ENCODE data around the gene CAGE1.

CAGE1 gene

DNA sequence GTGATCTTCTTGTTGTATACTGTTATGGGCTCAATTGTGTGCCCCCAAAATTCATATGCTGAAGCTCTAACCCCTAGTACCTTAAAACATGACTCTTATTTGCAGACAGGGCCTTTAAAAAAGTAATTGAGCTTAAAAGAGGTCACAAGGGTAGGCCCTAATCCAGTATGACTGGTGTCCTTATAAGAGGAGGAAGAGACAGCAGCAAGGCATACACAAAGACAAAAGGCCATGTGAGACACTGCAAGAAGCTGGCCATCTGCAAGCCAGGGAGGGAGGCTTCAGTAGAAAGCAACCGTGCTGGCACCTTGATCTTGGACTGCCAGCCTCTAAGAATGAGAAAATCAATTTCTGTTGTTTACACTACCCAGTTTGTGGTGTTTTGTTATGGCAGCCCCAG is 8.4 kb downstream of the CAGE1 start:
- TF ChIP-seq, protein P1, sequence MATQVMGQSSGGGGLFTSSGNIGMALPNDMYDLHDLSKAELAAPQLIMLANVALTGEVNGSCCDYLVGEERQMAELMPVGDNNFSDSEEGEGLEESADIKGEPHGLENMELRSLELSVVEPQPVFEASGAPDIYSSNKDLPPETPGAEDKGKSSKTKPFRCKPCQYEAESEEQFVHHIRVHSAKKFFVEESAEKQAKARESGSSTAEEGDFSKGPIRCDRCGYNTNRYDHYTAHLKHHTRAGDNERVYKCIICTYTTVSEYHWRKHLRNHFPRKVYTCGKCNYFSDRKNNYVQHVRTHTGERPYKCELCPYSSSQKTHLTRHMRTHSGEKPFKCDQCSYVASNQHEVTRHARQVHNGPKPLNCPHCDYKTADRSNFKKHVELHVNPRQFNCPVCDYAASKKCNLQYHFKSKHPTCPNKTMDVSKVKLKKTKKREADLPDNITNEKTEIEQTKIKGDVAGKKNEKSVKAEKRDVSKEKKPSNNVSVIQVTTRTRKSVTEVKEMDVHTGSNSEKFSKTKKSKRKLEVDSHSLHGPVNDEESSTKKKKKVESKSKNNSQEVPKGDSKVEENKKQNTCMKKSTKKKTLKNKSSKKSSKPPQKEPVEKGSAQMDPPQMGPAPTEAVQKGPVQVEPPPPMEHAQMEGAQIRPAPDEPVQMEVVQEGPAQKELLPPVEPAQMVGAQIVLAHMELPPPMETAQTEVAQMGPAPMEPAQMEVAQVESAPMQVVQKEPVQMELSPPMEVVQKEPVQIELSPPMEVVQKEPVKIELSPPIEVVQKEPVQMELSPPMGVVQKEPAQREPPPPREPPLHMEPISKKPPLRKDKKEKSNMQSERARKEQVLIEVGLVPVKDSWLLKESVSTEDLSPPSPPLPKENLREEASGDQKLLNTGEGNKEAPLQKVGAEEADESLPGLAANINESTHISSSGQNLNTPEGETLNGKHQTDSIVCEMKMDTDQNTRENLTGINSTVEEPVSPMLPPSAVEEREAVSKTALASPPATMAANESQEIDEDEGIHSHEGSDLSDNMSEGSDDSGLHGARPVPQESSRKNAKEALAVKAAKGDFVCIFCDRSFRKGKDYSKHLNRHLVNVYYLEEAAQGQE (IDR thresholded peaks at IDR 0.05; ENCODE audit: insufficient read depth in 1 of 2, low read depth in 2 of 2, low read length in 2 of 2) = no peak
- TF ChIP-seq FOXP2 (optimal IDR thresholded peaks at IDR 0.05; ENCODE audit: borderline replicate concordance, extremely low read depth, extremely low read length, insufficient read depth) (no peak), TAF1 (IDR thresholded peaks at IDR 0.05; ENCODE audit: borderline replicate concordance, insufficient read depth, low read length) (no peak), SIN3A (IDR thresholded peaks at IDR 0.05; ENCODE audit: borderline replicate concordance, insufficient read depth, low read length) (no peak), POLR2AphosphoS5 (IDR thresholded peaks at IDR 0.05; ENCODE audit: low read depth, low read length) (no peak)

GRCh38 chr6:7378740-7379139 is 10.8 kb downstream of the CAGE1 start:
- TF ChIP-seq, protein P1 (IDR thresholded peaks at IDR 0.05; ENCODE audit: insufficient read depth in 1 of 2, low read depth in 2 of 2, low read length in 2 of 2) = no peak
- TF ChIP-seq SIN3A (IDR thresholded peaks at IDR 0.05; ENCODE audit: borderline replicate concordance, insufficient read depth, low read length) = no peak
- no peak for TF ChIP-seq TAF1 (IDR thresholded peaks at IDR 0.05; ENCODE audit: borderline replicate concordance, insufficient read depth, low read length)
- no peak for TF ChIP-seq FOXP2 (optimal IDR thresholded peaks at IDR 0.05; ENCODE audit: borderline replicate concordance, extremely low read depth, extremely low read length, insufficient read depth)
- no peak for TF ChIP-seq POLR2AphosphoS5 (IDR thresholded peaks at IDR 0.05; ENCODE audit: low read depth, low read length)

- TF ChIP-seq FOXP2 (optimal IDR thresholded peaks at IDR 0.05; ENCODE audit: borderline replicate concordance, extremely low read depth, extremely low read length, insufficient read depth) (no peak), POLR2AphosphoS5 (IDR thresholded peaks at IDR 0.05; ENCODE audit: low read depth, low read length) (no peak), SIN3A (IDR thresholded peaks at IDR 0.05; ENCODE audit: borderline replicate concordance, insufficient read depth, low read length) (no peak), TAF1 (IDR thresholded peaks at IDR 0.05; ENCODE audit: borderline replicate concordance, insufficient read depth, low read length) (no peak)
- TF ChIP-seq, protein P1 (IDR thresholded peaks at IDR 0.05; ENCODE audit: insufficient read depth in 1 of 2, low read depth in 2 of 2, low read length in 2 of 2) = no peak
These were observed 11.6 kb downstream of the CAGE1 start for GRCh38 chr6:7377961-7378360.

DNA sequence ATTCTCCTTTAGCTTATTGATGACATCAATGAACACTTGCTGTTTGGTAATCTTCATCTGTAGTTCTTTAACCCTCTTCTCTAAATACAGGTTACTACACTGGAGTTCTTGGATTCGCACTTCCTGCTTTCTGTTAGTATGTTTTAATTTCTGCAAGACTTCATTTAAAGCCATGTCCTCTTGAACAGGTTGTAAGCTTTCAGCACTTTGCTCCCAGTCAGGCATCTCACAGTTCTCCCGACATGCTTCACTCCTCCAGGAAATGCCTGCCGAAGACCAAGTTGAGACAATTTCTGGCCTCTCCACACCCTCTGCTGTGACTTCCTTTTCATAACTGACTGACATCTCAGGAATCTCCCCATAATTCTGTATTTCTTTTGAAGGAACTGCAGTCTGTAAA is 15.8 kb downstream of the CAGE1 start:
- TF ChIP-seq TAF1 (IDR thresholded peaks at IDR 0.05; ENCODE audit: borderline replicate concordance, insufficient read depth, low read length) = no peak
- no peak for TF ChIP-seq SIN3A (IDR thresholded peaks at IDR 0.05; ENCODE audit: borderline replicate concordance, insufficient read depth, low read length)
- no peak for TF ChIP-seq FOXP2 (optimal IDR thresholded peaks at IDR 0.05; ENCODE audit: borderline replicate concordance, extremely low read depth, extremely low read length, insufficient read depth)
- TF ChIP-seq POLR2AphosphoS5 (IDR thresholded peaks at IDR 0.05; ENCODE audit: low read depth, low read length) = no peak
- TF ChIP-seq, protein P1 (IDR thresholded peaks at IDR 0.05; ENCODE audit: insufficient read depth in 1 of 2, low read depth in 2 of 2, low read length in 2 of 2) = no peak

GRCh38 chr6:7367408-7367807 is 22.1 kb downstream of the CAGE1 start:
- TF ChIP-seq FOXP2 (optimal IDR thresholded peaks at IDR 0.05; ENCODE audit: borderline replicate concordance, extremely low read depth, extremely low read length, insufficient read depth) (no peak), SIN3A (IDR thresholded peaks at IDR 0.05; ENCODE audit: borderline replicate concordance, insufficient read depth, low read length) (no peak), POLR2AphosphoS5 (IDR thresholded peaks at IDR 0.05; ENCODE audit: low read depth, low read length) (no peak), TAF1 (IDR thresholded peaks at IDR 0.05; ENCODE audit: borderline replicate concordance, insufficient read depth, low read length) (no peak)
- TF ChIP-seq, protein P1 (IDR thresholded peaks at IDR 0.05; ENCODE audit: insufficient read depth in 1 of 2, low read depth in 2 of 2, low read length in 2 of 2) = no peak

All from PFSK-1 (cell line).